GM12891 (cell line): Measurements from ENCODE around the gene SPAG17.

ENCODE experiments used
- PAX5 ChIP-seq: IDR thresholded peaks from 2 replicates; pipeline ENCODE4 v1.6.1; 2011; ENCODE audit warnings: low read length, moderate library complexity, mild to moderate bottlenecking; ENCODE audit not compliant: insufficient read depth, severe bottlenecking
- POLR2A ChIP-seq: IDR thresholded peaks from 2 replicates; pipeline ENCODE4 v1.6.1; 2011; ENCODE audit warnings: low read depth, low read length, control low read depth
- POLR2AphosphoS5 ChIP-seq: IDR thresholded peaks from 2 replicates; pipeline ENCODE4 v1.6.1; 2011; ENCODE audit warnings: low read depth, low read length, control low read depth
- POU2F2 ChIP-seq: IDR thresholded peaks from 2 replicates; pipeline ENCODE4 v1.6.1; 2011; ENCODE audit warnings: low read depth, mild to moderate bottlenecking, control low read depth, low read length, moderate library complexity
- SPI1 ChIP-seq: IDR thresholded peaks from 2 replicates; pipeline ENCODE4 v1.6.1; 2011; ENCODE audit warnings: low read depth, low read length, control low read depth
- TAF1 ChIP-seq: IDR thresholded peaks from 2 replicates; pipeline ENCODE4 v1.6.1; 2011; ENCODE audit warnings: low read depth, low read length, control low read depth

DNA sequence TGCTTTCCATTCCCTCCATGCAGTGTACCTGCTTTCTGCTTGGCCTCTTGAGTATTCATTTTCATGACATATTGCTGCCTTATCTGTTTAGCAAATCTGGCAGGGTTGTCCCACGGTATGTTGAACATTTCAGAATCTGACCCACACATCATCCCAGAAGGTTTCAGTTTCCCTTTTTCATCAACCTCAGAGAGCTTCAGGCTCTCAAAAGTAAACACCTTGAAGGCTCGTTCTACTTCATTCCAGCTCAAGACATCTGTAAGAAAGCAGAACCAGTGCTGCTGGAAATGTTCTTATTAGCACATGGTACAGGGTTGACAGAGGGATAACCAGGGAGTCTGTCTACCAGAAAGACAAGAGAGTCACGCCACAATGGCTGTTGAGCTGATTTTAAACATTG is 103.6 kb downstream of the SPAG17 start:
- no peak for TF ChIP-seq POLR2A
- no peak for TF ChIP-seq POLR2AphosphoS5
- no peak for TF ChIP-seq POU2F2
- TF ChIP-seq TAF1, result no peak
- TF ChIP-seq PAX5, result no peak
- TF ChIP-seq SPI1, result no peak
